Lower leg skin (tissue), 3 donors: ENCODE measurements around the gene VASN.

ENCODE experiments used
- CTCF ChIP-seq, 3 donors: fragments of 450-650 bp; IDR thresholded peaks; one replicate each; pipeline ENCODE4 v1.5.1; 2016; ENCODE audit warnings: antibody characterized with exemption in 3 of 3, mild to moderate bottlenecking in 3 of 3, moderate library complexity in 2 of 3
- POLR2A ChIP-seq, 2 donors: fragments of 450-650 bp; IDR thresholded peaks; one replicate each; pipeline ENCODE4 v1.6.1; 2016 to 2017; ENCODE audit warnings: antibody characterized with exemption in 2 of 2, mild to moderate bottlenecking in 1 of 2, moderate library complexity in 1 of 2

- TF ChIP-seq CTCF (IDR thresholded peaks at IDR 0.05) (no peak), POLR2A (IDR thresholded peaks at IDR 0.05) (no peak)
Observed at GRCh38 chr16:4407543-4408322, 36.1 kb downstream of the VASN start.
